Immature natural killer cell (primary cell): Measurements from ENCODE around the gene PTPN11. TPM values are rescaled to one million over a fixed set of nuclear protein-coding genes. Genes with fewer than 3 reads are reported as not detected.
A peak's percentile ranks its signal among the peaks of the same experiment; 100 is the strongest.
"Not testable (repeated sequence)": the region's sequence is repeated elsewhere in the genome, so short reads cannot be mapped to it uniquely, and the experiment has no call there.

Source experiments
- DNase-seq, 3 donors: peaks; one replicate each; pipeline ENCODE4 v3.0.0; 2022; ENCODE audit warnings: mixed read lengths in 1 of 3
- H3K27ac Mint-ChIP-seq, 6 donors: one replicate each; pipeline ENCODE4 v1.8.0; 2020; ENCODE audit warnings: mixed read lengths in 6 of 6, mild to moderate bottlenecking in 5 of 6, inconsistent platforms in 4 of 6, moderate library complexity in 3 of 6
- H3K27me3 Mint-ChIP-seq, 3 donors: one replicate each; pipeline ENCODE4 v1.8.0; 2020 to 2021; ENCODE audit warnings: low read depth in 3 of 3, mild to moderate bottlenecking in 3 of 3, mixed read lengths in 3 of 3, moderate library complexity in 3 of 3, inconsistent platforms in 1 of 3
- H3K36me3 Mint-ChIP-seq, 3 donors: one replicate each; pipeline ENCODE4 v1.8.0; 2020; ENCODE audit warnings: mixed read lengths in 3 of 3, inconsistent platforms in 2 of 3, mild to moderate bottlenecking in 2 of 3
- H3K4me1 Mint-ChIP-seq, 2 donors: one replicate each; pipeline ENCODE4 v1.8.0; 2020; ENCODE audit warnings: inconsistent platforms in 2 of 2, mild to moderate bottlenecking in 2 of 2, mixed read lengths in 2 of 2, moderate library complexity in 1 of 2
- H3K4me3 Mint-ChIP-seq, 5 donors: one replicate each; pipeline ENCODE4 v1.8.0; 2020; ENCODE audit warnings: mild to moderate bottlenecking in 5 of 5, mixed read lengths in 5 of 5, inconsistent platforms in 3 of 5, moderate library complexity in 3 of 5
- H3K9me3 Mint-ChIP-seq, 6 donors: one replicate each; pipeline ENCODE4 v1.8.0; 2020; ENCODE audit warnings: mild to moderate bottlenecking in 6 of 6, mixed read lengths in 6 of 6, inconsistent platforms in 4 of 6, moderate library complexity in 3 of 6
- polyA plus RNA-seq, 3 donors: library from polyadenylated mRNA; unstranded; fragments of 300-500 nt; fragmentation: Illumina TruSeq; gene quantifications; one replicate each; pipeline ENCODE4 v1.2.3, GENCODE V29; 2021

PTPN11 gene
- polyA plus RNA-seq, 3 donors from 2014 or later = 53.7 to 85.4 (median 58.2) TPM

DNA sequence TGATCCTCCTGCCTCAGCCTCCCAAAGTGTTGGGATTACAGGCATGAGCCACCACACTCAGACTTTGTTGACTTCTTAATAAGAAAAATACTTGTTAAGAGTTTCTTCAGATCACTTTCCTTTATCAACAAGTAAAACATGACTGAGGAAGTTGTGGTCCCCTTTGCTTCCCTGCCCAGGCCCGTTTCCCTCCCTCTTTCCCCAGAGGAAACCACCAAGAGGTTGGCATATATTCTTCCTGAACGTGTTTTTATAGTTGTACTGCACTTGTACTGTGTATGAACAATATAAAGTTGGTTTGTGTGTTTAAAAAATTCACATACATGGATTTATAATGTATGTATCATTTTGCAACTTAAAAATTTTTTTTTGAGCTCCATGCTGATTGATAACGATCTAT lies 28.4 kb downstream of the PTPN11 start:
- no peak overlapping the region for H3K4me3 Mint-ChIP-seq

DNA sequence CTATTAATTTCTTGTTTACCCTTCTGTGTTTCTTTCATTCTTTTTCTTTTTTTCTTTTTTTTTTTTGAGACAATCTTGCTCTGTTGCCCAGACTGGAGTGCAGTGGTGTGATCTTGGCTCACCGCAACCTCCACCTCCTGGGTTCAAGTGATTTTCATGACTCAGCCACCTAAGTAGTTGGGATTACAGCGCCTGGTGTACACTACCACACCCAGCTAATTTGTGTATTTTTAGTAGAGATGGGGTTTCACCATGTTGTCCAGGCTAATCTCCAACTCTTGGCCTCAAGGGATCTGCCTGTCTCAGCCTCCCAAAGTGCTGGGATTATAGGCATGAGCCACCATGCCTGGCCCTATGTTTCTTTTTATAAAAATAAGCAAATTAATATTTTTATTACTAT lies 29.4 kb downstream of the PTPN11 start:
- Mint-ChIP-seq H3K4me1 (peaks cover 12 to 15% of the 10 kb centered on the region in 2 donors), H3K27ac (peak overlapping the region in 1 of 6 donors; percentile 30), H3K36me3 (peaks cover 3 to 18% (median 10%) of the 10 kb centered on the region in 3 donors)
- not testable (repeated sequence) for DNase-seq, H3K27me3 Mint-ChIP-seq, H3K9me3 Mint-ChIP-seq, H3K4me3 Mint-ChIP-seq

More for the DNA sequence above, 28.4 kb downstream of the PTPN11 start:
- no peaks in the 10 kb centered on the region for H3K27me3 Mint-ChIP-seq
- H3K27ac Mint-ChIP-seq = peak overlapping the region; percentile 45 to 89 (median 54)
- peaks cover 3 to 12% (median 6%) of the 10 kb centered on the region in 3 donors for H3K36me3 Mint-ChIP-seq
- H3K4me1 Mint-ChIP-seq = peaks cover 12 to 15% of the 10 kb centered on the region in 2 donors
- no peaks in the 10 kb centered on the region for H3K9me3 Mint-ChIP-seq
- DNase-seq = no peak

DNA sequence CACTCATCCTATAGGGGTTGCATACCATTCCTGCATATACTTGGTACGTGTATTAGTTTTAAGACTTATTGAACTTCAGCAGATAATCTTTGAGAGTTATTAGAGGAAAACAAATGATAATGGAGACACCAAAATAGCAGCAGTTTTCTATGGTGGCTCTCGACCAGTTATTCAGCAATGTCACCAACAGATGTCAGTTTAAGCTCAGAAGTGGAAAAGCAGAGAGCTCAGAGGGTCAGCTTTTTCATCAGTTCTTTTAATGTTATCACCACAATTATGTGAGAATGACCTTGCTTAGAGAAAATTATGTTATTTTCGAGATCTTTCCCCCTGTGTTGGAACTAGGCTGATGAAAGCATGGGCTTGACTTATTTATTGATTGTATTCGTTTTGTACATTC lies 32.0 kb downstream of the PTPN11 start:
- Mint-ChIP-seq H3K27me3 (peaks cover 0 to 1% (median 0%) of the 10 kb centered on the region in 3 donors), H3K9me3 (no peaks in the 10 kb centered on the region), H3K27ac (no peak overlapping the region), H3K36me3 (peaks cover 12 to 26% (median 21%) of the 10 kb centered on the region in 3 donors), H3K4me3 (no peak overlapping the region), H3K4me1 (peaks cover 7 to 12% of the 10 kb centered on the region in 2 donors)
- DNase-seq = no peak

DNA sequence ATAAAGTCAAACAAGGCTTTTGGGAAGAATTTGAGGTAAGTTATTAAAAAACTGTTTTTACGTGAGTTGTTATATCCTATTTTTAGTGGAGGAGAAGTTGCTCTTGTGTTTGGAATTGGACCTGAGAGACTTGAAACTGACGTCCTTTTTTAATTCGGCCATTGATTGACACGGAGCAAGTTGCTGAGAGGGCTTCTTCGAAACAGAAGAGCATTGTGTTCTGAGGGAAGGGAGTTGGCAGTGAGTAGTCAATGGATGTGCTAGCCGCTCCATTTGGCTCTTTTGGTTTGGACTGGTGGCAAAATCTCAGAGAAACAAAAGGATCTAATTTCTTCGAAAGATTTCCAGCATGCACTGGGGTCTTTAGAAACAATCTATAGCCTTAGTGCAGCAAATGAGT lies 37.3 kb downstream of the PTPN11 start:
- Mint-ChIP-seq H3K4me3 (no peak overlapping the region), H3K9me3 (no peaks in the 10 kb centered on the region), H3K36me3 (peaks cover 37 to 49% (median 45%) of the 10 kb centered on the region in 3 donors), H3K27me3 (peaks cover 0 to 1% (median 0%) of the 10 kb centered on the region in 3 donors), H3K27ac (no peak overlapping the region), H3K4me1 (no peaks in the 10 kb centered on the region)
- no peak for DNase-seq

DNA sequence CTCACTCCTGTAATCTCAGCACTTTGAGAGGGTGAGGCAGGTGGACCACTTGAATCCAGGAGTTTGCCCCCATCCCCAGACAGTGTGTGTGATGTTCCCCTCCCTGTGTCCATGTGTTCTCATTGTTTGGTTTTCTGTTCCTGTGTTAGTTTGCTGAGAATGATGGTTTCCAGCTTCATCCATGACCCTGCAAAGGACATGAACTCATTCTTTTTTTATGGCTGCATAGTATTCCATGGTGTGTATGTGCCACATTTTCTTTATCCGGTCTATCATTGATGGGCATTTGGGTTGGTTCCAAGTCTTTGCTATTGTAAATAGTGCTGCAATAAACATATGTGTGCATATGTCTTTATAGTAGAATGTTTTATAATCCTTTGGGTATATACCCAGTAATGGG lies 38.4 kb downstream of the PTPN11 start:
- not testable (repeated sequence) for H3K4me3 Mint-ChIP-seq, DNase-seq, H3K27me3 Mint-ChIP-seq, H3K27ac Mint-ChIP-seq, H3K4me1 Mint-ChIP-seq, H3K9me3 Mint-ChIP-seq
- peaks cover 39 to 47% (median 45%) of the 10 kb centered on the region in 3 donors for H3K36me3 Mint-ChIP-seq

DNA sequence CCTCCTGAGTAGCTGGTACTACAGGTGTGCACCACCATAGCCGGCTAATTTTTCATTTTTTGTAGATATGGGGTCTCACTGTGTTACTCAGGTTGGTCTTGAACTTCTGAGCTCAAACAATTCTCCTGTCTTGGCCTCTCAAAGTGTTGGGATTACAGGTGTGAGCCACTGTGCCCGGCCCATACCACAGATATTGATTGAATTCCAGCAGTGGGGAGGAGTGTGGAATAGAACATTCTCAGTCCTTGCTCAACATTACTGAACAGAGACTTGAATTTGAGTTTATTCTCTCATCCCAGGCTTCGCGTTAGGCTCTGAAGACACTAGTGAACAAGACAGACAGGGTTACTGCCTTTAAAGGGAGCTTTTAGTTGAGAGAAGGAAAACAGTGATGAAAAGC lies 39.6 kb downstream of the PTPN11 start:
- Mint-ChIP-seq H3K27ac (no peak overlapping the region), H3K9me3 (no peaks in the 10 kb centered on the region), H3K36me3 (peaks cover 39 to 41% (median 40%) of the 10 kb centered on the region in 3 donors), H3K4me3 (no peak overlapping the region), H3K4me1 (peaks cover 2 to 3% of the 10 kb centered on the region in 2 donors), H3K27me3 (no peaks in the 10 kb centered on the region)
- no peak for DNase-seq

DNA sequence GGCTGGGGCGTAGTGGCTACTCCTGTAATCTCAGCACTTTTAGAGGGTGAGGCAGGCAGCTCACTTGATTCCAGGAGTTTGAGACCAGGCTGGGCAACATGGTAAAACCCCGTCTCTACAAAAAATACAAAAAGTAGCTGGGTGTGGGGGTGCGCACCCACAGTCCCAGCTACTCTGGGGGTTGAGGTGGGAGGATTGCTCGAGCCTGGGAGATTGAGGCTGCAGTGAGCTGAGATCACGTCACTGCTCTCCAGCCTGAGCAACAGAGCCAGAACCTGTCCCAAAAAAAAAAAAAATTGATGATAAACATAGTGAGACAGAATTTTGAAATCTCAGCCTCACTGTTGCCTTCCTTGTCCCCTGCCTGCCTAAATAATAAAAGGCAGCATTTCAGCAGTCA lies 40.0 kb downstream of the PTPN11 start:
- H3K9me3 Mint-ChIP-seq = no peaks in the 10 kb centered on the region
- no peak overlapping the region for H3K27ac Mint-ChIP-seq
- H3K27me3 Mint-ChIP-seq = peaks cover 0 to 2% (median 0%) of the 10 kb centered on the region in 3 donors
- DNase-seq = no peak
- peaks cover 38 to 40% (median 39%) of the 10 kb centered on the region in 3 donors for H3K36me3 Mint-ChIP-seq
- H3K4me1 Mint-ChIP-seq = peaks cover 6 to 7% of the 10 kb centered on the region in 2 donors
- H3K4me3 Mint-ChIP-seq = no peak overlapping the region

DNA sequence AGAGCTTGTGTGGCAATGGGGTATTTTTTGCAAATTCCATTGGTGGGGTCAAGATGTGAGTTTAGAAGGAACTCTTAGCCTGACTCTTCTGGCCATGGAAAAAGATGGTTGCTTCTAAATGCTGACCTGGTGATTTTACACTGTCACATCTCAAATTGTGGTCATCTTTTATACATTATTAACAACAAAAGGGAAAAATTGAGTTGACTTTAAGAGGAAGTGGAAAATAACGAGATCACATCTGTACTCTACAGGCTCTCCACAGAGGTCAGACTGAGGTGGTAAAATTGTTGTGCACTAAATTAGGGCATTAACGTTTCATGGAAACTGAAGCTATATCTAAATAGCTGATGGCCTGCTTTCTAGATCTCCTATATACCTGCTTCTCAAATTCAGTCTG lies 44.7 kb downstream of the PTPN11 start:
- Mint-ChIP-seq H3K9me3 (no peaks in the 10 kb centered on the region), H3K4me3 (no peak overlapping the region), H3K27me3 (peaks cover 0 to 2% (median 0%) of the 10 kb centered on the region in 3 donors), H3K36me3 (peaks cover 12 to 20% (median 18%) of the 10 kb centered on the region in 3 donors), H3K4me1 (peaks cover 12 to 22% of the 10 kb centered on the region in 2 donors), H3K27ac (peak overlapping the region; percentile 21 to 81 (median 64))
- DNase-seq = no peak

DNA sequence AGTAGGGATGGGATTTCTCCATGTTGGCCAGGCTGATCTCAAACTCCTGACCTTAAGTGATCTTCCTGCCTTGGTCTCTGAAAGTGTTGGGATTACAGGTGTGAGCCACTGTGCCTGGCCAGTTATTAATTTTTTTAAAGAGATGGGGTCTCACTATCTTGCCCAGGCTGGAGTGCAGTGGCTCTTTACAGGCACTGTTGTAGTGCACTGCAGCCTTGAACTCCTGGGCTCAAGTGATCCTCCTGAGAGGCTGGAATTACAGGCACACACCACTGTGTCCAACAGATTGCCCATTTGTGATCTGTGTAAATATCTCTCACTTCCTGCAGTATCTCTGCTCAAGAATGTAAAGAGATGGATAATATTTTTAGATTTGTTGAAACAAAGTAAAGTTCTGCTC lies 45.9 kb downstream of the PTPN11 start:
- Mint-ChIP-seq H3K4me3 (no peak overlapping the region), H3K27ac (peak overlapping the region in 2 of 6 donors; percentile 43 to 49), H3K9me3 (no peaks in the 10 kb centered on the region), H3K36me3 (peaks cover 6 to 15% (median 14%) of the 10 kb centered on the region in 3 donors), H3K4me1 (peaks cover 12 to 22% of the 10 kb centered on the region in 2 donors), H3K27me3 (peaks cover 0 to 2% (median 0%) of the 10 kb centered on the region in 3 donors)
- no peak for DNase-seq

DNA sequence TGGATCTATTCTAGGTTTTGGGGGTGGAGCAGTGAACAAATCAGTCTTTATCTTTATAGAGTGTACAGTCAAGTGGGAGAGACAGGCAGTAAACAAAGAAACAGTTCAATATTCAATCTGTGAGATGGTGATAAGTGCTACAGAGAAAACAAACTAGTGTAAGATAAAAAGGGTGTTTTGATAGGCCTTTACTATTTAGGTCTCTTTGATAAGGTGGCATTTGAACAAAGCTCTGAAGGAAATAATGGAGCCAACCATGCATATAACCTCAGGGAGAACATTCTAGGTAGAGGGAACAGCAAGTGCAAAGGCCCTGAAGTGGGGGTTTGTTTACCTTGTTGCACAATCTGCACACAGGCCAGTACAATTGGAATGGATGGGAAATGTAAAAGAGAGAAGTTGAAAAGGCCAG lies 47.3 kb downstream of the PTPN11 start:
- peaks cover 12 to 27% of the 10 kb centered on the region in 2 donors for H3K4me1 Mint-ChIP-seq
- no peaks in the 10 kb centered on the region for H3K9me3 Mint-ChIP-seq
- H3K27me3 Mint-ChIP-seq = peaks cover 0 to 3% (median 0%) of the 10 kb centered on the region in 3 donors
- peak overlapping the region in 3 of 6 donors; percentile 2 to 52 (median 15) for H3K27ac Mint-ChIP-seq
- no peak overlapping the region for H3K4me3 Mint-ChIP-seq
- DNase-seq = no peak
- H3K36me3 Mint-ChIP-seq = peaks cover 3 to 11% (median 9%) of the 10 kb centered on the region in 3 donors

DNA sequence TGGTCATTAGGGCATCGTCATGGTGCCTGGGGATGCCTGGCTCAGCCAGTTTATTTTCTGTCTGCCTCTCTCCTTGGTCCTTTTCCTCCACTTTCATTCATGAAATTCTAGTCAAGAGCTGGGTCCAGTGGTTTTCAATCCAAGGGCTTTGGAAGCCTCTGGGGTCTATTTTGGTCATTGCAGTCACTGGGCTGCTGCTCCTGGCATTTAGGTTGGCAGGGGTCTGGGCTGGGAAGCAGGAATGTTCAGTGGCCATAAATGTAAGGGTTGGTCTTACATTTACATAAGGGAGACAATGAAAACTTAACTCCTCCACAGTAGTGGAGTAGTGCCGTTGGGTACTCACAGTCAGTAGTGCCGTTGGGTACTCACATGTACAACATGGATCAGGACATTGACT lies 48.1 kb downstream of the PTPN11 start:
- peaks cover 0 to 3% (median 0%) of the 10 kb centered on the region in 3 donors for H3K27me3 Mint-ChIP-seq
- peak overlapping the region in 1 of 6 donors; percentile 13 for H3K27ac Mint-ChIP-seq
- peaks cover 3 to 9% (median 7%) of the 10 kb centered on the region in 3 donors for H3K36me3 Mint-ChIP-seq
- H3K4me1 Mint-ChIP-seq = peaks cover 12 to 28% of the 10 kb centered on the region in 2 donors
- no peaks in the 10 kb centered on the region for H3K9me3 Mint-ChIP-seq
- H3K4me3 Mint-ChIP-seq = no peak overlapping the region
- no peak for DNase-seq

DNA sequence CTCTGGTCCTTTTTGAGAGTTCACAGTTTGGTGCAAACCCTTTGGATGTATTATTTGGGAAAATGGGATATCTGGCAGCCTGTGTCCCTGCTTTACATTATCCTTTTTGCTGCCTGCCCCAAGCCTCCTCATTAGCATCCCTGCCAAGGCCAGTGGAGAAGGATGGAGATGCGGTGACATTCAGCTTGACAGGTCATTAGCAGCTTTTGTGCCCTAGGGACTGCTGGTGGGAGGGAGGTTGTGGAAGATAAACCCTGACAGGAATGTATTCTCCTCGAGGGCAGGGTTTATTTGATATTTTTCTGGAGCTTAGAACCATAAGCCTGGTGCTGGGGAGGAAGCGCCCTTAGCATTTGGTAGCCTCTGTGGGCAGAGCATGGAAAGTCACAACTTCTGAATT lies 49.3 kb downstream of the PTPN11 start:
- no peaks in the 10 kb centered on the region for H3K9me3 Mint-ChIP-seq
- peaks cover 0 to 3% (median 0%) of the 10 kb centered on the region in 3 donors for H3K27me3 Mint-ChIP-seq
- DNase-seq = no peak
- peaks cover 5 to 15% (median 10%) of the 10 kb centered on the region in 3 donors for H3K36me3 Mint-ChIP-seq
- no peak overlapping the region for H3K4me3 Mint-ChIP-seq
- peak overlapping the region in 3 of 6 donors; percentile 31 to 64 (median 40) for H3K27ac Mint-ChIP-seq
- peaks cover 12 to 28% of the 10 kb centered on the region in 2 donors for H3K4me1 Mint-ChIP-seq

DNA sequence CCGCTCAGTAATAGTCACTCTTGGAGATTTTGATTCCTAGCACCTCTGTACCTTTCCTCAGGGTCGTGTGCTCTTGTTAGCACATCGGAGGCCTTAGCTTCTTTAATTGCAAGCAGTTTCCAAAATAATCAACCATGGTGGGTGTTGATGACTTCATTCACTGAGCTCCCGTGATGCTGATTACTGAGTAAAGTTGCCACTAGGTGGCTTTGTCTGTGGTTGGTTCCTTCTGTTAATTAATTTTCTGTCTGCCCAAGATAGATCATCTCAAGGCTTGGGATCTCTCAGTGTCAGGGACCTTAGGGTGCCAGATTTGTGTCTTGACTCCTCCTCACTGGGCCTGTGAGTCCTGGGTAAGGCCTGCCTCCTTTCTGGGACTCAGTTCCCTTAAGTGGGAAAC lies 54.3 kb downstream of the PTPN11 start:
- Mint-ChIP-seq H3K4me1 (peaks cover 0 to 6% of the 10 kb centered on the region in 2 donors), H3K27me3 (peaks cover 0 to 2% (median 0%) of the 10 kb centered on the region in 3 donors), H3K9me3 (no peaks in the 10 kb centered on the region), H3K36me3 (peaks cover 22 to 33% (median 24%) of the 10 kb centered on the region in 3 donors), H3K27ac (no peak overlapping the region), H3K4me3 (no peak overlapping the region)
- no peak for DNase-seq

DNA sequence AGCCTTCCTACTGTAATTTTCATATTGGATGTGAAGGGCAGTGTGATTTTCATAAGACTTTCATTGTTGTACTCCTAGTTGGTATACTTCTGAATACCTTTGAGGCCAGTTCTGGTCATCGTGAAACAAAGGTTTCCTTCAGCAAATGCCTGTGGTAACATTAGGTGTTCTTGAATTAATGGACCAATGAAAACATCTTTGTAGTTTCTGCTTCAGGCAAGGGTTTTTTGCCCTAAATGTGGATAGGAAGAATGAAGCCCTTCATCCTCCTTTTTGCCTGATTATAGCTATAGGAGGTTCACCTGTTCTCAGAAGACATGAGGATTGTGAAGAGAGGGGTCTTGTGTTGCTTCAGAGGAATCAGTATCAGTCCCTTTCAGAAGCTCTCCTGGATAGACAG lies 60.7 kb downstream of the PTPN11 start:
- Mint-ChIP-seq H3K36me3 (peaks cover 54 to 78% (median 58%) of the 10 kb centered on the region in 3 donors), H3K4me1 (peaks cover 0 to 3% of the 10 kb centered on the region in 2 donors), H3K9me3 (no peaks in the 10 kb centered on the region), H3K27me3 (peaks cover 0 to 6% (median 0%) of the 10 kb centered on the region in 3 donors), H3K4me3 (no peak overlapping the region), H3K27ac (no peak overlapping the region)
- no peak for DNase-seq

DNA sequence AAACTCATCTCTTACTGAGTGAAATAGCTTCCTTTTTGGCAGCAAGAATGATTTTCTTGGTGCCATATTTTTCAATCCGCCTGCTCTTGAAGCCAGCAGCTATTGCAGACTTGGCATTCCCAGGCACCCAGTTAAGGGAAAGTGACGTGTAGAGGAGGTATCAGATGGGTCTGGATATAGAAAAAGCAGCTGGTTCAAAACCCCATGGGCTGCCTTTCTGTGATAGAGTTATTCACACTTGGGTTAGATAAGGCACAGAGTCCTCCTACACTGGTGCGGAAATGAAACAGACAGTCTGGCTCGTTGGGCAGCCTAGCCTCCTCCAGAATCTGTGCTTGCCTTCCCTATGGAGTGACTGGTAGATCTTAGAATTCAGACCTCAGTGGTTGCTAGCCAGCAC lies 62.2 kb downstream of the PTPN11 start:
- Mint-ChIP-seq H3K36me3 (peaks cover 49 to 76% (median 55%) of the 10 kb centered on the region in 3 donors), H3K27ac (no peak overlapping the region), H3K27me3 (peaks cover 0 to 6% (median 0%) of the 10 kb centered on the region in 3 donors), H3K4me1 (peaks cover 0 to 3% of the 10 kb centered on the region in 2 donors), H3K4me3 (no peak overlapping the region), H3K9me3 (no peaks in the 10 kb centered on the region)
- DNase-seq = no peak
